ENCODE measurements around the gene SEMA3F.

SEMA3F gene

DNA sequence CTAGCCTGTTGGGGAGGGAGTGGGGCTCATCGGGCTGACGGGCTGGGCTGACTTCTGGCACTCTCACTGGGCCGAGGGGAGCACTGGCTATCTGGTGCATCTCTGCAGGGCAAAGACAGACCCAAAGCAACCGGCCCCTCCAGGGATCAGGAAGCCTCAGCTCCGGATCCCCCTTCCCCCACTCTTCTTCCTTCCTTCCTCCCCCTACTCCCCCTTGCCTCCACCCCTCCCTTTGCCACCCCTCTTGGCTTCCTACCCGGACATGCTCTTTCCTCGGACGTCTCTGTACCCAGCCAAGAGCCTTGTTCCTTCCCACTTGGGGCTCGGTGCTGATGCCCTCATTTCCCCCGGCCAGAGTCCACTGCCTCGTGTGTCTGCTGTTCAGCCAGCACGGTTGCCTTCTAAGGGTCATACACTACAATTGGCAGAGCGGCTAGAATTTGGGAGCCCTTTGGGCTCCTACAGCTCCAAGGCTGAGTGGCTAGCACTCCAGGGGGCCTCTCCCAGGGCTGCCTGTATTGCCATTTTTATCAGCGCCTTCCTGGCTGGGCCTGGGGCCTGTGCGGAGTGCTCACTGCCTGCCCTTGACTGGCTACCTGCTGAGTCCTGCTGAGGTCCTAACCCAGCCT is 10.9 kb downstream of the SEMA3F start:
- DNase-seq = peak; percentile 52

DNA sequence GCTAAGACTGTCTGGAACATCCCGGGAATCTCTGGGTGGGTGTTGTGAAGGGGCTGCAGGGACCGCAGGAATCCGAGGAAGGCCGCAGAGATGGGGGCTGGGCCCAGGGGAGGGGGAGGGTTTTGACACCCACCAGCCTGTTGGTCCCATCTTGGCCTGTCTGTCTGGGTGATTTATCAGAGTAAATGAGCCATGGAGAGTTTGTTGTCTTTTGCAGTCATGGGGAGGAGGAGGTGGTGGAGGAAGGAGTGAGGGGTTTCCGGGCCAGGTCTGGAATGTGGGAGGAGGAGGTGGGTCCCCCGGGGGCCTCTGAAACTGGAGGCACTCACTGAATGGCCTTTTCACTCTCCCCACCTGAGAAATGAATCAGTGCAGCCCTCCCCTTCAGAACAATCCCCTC is 11.5 kb downstream of the SEMA3F start:
- in situ Hi-C loops (cut with HindIII; ENCODE audit: low pct_ligation_motif_present, low pct_unique_long_range_greater_than_20kb, low sequenced_read_pairs) = no loop called here
- peak; percentile 78 for DNase-seq

More for the DNA sequence above, 10.9 kb downstream of the SEMA3F start:
- in situ Hi-C loops (cut with HindIII; ENCODE audit: low pct_ligation_motif_present, low pct_unique_long_range_greater_than_20kb, low sequenced_read_pairs) = no loop called here

DNA sequence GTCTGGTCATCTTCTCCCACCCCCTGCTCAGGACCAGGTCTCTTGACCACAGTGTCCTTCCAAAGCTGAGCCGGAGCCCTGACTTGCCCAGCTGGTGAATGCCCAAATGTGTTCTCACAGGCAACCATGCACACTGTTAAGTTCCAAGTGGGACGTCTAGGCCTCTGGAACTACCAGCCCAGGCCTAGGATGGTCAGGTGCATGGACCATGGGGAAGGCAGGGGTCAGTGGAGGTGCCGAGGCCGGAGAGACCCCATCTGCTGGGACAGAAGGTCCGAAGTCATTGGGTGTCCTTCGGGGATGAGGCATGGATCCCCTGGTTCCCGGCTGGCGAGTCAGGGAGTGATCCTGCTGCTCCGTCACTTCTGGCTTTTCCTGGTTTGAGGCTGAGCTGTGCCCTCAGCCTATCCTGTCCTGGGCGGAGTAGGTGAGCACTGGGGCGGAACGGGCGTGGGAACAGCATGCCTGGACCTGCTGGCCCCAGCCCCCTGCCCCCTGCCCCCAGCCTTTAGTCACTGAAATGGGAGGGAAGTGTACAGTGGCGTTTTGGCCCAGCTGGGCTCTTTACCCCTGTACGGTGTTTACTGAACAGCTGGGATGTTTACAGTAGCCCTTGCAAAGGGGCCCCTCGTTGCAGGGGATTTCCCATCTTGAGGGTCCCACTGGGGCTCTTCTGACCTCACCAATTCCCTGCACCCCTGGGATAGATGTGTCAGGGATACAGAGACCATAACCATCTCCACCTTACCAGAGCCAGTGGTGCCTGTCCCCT is 12.1 kb downstream of the SEMA3F start:
- peak; percentile 86 for DNase-seq
- in situ Hi-C loops (cut with HindIII; ENCODE audit: low pct_ligation_motif_present, low pct_unique_long_range_greater_than_20kb, low sequenced_read_pairs) = no loop called here

DNA sequence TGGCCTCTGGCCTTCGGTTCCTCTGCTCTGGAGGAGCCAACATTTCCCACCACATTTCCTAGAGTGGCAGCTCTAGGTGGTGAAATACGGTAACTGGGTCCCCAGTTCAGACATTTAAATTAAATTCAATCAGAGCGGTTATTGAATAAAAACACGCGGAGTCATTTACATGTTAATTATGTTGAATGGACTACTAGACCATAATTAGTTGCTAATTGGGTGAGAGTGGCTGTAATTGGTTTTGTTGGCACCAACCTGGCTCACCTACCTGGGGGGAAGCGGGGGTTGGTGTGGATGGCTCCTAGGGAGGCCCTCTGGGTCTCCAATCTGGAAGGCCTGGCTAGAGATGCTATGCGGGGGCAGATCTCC is 12.7 kb downstream of the SEMA3F start:
- in situ Hi-C loops (cut with HindIII; ENCODE audit: low pct_ligation_motif_present, low pct_unique_long_range_greater_than_20kb, low sequenced_read_pairs) = no loop called here
- no peak for DNase-seq

DNA sequence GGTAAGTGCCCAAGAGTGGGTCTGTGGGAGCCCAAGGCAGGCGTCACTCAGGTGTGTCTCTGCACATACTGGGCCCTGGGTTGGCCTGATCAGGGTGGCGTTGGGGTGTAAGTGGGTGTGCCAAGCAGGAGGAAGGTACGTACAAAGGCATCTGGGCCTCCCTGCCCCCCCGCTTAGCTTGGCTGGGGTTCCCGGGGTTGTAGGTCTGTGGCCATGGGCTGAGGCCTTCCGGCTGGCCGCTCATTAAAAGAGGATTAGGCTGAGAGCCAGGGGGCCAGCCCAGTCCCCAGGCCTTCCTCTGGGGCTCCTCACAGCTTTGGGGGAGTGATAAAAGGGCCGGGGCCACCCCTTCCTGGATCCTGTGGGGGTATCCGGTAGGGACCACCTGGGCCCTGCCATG is 13.3 kb downstream of the SEMA3F start:
- in situ Hi-C loops (cut with HindIII; ENCODE audit: low pct_ligation_motif_present, low pct_unique_long_range_greater_than_20kb, low sequenced_read_pairs) = no loop called here
- no peak for DNase-seq

DNA sequence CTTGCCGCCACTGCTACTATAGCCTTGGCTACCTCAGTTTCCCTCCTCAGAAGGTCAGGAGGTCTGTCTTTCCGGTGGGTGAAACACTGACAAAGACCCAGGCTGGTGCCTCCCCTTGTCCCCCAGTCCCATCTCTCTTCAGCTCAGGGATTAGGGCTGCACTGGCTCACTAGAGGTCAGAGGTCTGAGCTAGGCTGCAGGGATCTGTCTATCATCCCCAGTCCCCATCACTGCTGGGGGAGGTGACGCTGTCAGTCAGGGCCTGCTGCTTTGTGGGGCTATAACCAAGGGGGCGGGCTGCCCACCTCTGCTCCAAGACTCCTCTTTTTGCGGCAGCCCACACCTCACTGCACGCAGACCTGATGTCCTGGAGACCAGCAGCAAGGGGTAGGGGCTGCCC is 13.7 kb downstream of the SEMA3F start:
- in situ Hi-C loops (cut with HindIII; ENCODE audit: low pct_ligation_motif_present, low pct_unique_long_range_greater_than_20kb, low sequenced_read_pairs) = no loop called here
- no peak for DNase-seq

DNA sequence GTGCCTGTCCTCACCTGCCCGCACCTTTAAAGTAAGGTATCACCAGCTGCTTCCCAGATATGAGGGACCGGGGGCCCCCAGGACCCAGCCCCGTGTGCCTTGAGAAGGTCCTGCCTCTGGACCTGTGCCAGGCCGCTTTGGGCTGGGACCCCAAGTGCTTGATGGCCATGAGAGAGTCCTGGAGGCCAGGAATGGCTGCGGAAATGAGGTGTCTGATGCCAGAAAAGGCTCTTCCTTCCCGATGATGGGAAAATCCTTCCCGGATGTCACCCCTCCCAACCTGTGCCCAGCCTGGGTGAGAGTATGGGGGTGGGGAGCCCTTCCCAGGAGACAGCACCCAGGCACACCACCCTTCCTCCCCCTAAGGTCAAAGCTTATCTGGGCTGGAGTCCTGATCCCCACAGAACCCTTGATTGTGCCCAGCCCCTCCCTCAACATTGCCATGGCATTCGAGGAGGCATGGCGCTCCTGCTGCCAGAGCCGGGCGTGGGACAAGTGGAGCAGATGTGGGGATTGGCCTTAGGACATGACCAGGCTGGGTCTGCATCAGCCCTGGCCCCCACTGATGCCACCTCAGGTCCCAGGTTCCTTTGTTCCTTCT is 14.2 kb downstream of the SEMA3F start:
- in situ Hi-C loops (cut with HindIII; ENCODE audit: low pct_ligation_motif_present, low pct_unique_long_range_greater_than_20kb, low sequenced_read_pairs) = no loop called here
- DNase-seq = no peak

DNA sequence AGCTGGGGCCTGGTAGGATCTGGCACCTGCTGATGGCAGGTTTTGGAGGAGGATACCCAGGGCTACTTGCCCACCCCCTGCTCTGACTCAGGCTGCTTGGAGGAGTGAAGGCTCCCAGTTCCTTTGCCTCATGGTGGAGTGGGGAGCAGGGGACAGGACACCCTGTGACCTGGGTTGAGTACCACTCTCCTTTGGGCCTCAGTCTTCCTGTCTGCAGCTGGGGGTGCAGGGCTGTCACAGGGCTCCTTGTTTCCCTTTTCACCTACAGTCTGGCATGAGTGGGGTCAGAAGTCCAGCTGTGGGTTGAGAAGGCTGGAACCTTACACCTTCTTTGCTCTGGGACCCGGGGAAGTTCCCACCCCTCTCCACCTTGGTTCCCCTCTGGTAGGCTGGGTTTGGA is 14.7 kb downstream of the SEMA3F start:
- in situ Hi-C loops (cut with HindIII; ENCODE audit: low pct_ligation_motif_present, low pct_unique_long_range_greater_than_20kb, low sequenced_read_pairs) = no loop called here
- no peak for DNase-seq

DNA sequence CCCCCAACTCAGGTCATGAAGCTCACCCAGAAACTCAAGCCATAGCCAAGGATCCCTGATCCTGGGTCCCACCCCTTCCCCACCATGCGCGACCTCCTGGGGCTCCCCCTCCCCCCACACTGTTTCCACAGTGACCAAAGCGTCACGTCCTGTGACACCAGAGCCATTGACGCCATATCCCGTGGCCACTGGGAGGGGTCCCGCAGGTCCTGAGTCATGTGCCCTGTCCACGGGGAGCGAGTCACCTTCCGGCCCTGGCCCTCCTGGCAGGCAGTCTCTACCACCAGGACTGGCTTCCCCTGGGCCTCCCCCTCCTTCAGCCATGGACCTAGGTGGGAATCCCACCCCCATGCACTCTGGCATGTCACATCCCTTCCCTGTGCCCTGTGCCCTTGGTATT is 15.6 kb downstream of the SEMA3F start:
- in situ Hi-C loops (cut with HindIII; ENCODE audit: low pct_ligation_motif_present, low pct_unique_long_range_greater_than_20kb, low sequenced_read_pairs) = no loop called here
- peak; percentile 69 for DNase-seq

DNA sequence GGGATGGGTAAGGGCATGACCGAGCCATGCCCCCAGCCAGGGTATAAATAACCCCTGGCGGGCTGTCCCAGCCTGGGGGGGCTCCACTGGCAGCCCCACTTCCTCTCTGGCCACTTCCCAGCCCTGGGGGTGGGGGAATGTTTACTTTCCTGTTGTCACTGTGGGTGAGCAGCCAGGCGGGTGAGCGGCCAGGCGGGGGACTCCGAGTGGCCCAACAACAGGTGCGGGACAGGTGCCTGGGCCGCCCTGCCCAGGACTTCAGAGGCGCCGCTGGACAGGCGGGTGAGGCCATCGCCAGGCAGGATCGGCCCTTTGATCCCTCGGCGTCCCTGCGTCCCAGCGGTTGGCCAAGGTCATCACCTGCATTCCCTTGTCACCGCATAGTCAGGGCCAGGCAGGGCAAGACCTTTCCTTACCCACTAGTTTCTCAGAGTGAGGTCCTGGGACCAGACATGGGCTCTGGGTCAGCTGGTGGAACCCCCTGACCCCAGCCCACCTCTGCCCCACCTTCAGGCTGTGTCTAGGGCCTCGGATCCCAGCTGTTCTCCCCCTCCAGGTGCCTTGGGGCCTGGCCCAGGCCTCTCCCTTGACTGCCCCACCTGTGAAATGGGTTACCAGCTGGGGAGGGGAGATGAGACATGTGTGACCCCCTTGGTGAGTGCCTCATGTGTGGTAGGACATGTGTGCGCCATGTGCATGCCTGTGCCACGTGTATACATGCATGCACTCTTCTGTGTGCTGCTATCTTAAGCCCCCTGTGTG is 16.6 kb downstream of the SEMA3F start:
- in situ Hi-C loops (cut with HindIII; ENCODE audit: low pct_ligation_motif_present, low pct_unique_long_range_greater_than_20kb, low sequenced_read_pairs) = no loop called here

DNA sequence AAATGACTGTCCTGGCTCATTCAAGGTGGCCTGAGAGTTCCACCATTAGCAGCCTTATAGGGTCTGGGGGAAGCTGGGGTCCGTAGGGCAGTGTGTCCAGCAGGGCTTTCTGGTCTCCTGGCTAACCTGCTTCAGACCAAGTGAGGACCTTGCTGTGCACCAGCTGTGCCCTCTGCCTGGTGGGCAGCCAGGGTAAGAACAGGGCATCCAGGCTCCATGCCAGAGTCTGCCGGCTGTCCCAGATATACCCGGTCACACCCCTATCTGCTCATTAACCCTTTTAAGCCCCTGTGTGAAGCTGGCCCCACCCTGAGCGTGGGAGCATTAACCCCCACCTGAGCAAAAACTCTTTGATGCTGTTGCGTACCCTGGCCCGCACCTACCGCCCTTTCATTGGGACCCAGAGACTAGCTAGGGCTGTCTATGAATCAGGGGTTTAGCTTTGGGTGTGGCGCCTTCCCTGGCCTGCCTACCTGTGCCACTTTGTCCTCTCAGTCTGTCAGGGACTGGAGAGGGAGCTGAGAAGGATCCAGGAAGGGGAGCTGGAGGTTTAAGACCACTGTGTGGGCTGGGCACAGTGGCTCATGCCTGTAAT is 17.6 kb downstream of the SEMA3F start:
- in situ Hi-C loops (cut with HindIII; ENCODE audit: low pct_ligation_motif_present, low pct_unique_long_range_greater_than_20kb, low sequenced_read_pairs) = no loop called here
- no peak for DNase-seq

More for the DNA sequence above, 16.6 kb downstream of the SEMA3F start:
- no peak for DNase-seq

DNA sequence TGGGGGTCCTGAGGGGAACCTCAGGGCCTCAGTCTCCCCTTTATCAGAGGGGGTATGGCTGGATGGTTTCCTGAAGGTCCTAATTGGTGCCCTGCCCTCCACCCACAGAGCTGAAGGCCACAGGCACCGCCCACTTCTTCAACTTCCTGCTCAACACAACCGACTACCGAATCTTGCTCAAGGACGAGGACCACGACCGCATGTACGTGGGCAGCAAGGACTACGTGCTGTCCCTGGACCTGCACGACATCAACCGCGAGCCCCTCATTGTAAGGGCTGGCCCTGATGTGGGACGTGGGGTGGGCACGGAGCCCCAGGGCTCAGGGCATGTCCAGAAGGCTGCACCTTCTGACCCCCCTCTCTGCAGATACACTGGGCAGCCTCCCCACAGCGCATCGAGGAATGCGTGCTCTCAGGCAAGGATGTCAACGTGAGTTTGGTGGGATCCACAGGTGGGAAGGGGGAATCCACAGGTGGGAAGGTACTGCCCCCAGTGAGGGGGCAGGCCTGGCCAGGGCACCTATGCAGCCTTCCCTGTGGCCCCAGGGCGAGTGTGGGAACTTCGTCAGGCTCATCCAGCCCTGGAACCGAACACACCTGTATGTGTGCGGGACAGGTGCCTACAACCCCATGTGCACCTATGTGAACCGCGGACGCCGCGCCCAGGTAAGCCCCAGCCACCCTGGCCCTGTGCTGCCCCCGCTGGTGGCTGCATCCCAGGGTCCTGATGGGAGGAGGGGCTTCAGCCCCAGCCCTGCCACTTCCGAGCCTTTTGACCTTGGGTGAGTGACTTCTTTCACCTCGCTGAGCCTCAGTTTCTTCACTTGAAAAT is 18.8 kb downstream of the SEMA3F start:
- no peak for DNase-seq
- in situ Hi-C loops (cut with HindIII; ENCODE audit: low pct_ligation_motif_present, low pct_unique_long_range_greater_than_20kb, low sequenced_read_pairs) = no loop called here

DNA sequence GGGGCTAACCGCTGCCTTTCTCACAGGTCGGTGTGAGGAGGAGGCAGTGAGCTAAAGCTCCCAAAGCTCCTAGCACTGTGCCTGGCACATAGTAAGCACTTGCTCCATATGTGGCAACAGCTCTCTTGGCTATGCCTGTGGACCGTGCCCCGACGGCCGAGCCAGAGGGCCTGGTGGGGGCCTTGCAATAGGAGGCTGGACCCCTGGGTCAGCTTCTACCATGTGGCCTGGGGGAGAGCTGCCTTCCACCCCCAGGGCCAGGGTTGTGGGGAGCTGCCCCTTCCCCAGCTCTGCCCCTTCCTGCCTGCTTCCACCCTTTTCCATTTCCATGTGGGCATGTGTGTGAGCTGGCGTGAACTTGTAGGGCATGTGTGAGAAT is 19.4 kb downstream of the SEMA3F start:
- no peak for DNase-seq
- in situ Hi-C loops (cut with HindIII; ENCODE audit: low pct_ligation_motif_present, low pct_unique_long_range_greater_than_20kb, low sequenced_read_pairs) = no loop called here

DNA sequence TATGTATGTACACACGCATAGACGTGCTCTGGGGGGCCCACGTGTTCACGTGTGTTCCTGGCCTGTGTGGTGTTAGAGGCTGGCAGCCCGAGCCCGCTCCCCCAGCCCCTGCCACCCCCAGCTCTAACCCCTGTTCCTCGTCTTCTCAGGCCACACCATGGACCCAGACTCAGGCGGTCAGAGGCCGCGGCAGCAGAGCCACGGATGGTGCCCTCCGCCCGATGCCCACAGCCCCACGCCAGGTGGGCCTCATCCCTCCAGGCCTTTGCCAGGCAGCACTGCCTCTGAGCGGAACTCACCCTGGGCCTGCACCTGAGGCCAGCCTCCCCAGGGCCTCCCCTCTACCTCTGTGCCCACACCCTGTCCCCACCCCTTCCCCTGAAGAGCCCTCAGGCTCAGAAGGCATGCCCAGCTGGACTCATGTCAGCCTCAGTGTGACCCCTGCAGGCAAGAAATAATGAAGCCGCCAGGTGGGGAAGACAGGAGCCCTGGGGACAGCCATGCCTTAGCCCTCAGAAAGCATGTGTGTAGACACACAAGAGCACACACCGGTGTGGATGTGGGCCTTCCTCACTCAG is 19.9 kb downstream of the SEMA3F start:
- DNase-seq = peak; percentile 16
- in situ Hi-C loops (cut with HindIII; ENCODE audit: low pct_ligation_motif_present, low pct_unique_long_range_greater_than_20kb, low sequenced_read_pairs) = no loop called here

DNA sequence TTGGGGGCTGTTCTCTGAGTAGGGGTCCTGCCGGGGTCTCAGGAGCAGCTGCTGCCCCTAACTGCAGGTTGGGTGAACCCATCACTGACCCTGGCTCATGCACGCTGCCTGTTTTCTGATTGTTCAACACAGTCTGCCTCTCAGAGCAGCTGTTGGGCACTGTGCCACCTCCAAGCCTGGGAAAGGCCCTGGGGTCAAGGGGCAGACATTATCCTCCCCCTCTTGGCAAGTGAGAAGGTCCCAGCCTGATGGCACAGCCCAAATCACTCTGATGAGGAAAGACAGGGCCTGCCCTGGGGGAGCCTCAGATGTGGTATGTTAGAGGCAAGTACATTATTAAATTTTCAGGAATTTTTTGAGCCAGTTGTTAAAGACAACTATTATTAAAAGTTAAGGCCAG is 22.2 kb downstream of the SEMA3F start:
- in situ Hi-C loops (cut with HindIII; ENCODE audit: low pct_ligation_motif_present, low pct_unique_long_range_greater_than_20kb, low sequenced_read_pairs) = no loop called here
- DNase-seq = no peak

DNA sequence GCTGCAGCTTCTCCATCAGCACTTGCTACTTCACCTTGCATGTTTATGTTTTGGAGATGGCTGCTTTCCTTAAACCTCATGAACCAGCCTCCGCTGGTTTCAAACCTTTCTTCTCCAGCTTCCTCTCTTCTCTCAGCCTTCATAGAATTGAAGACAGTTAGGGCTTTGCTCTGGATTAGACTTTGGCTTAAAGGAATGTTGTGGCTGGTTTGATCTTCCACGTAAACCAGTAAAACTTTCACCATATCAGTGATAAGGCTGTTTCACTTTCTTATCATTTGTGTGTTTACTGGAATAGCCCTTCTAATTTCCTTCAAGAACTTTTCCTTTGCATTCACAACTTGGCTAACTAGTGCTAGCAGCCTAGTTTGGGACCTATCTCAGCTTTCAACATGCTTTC is 24.6 kb downstream of the SEMA3F start:
- in situ Hi-C loops (cut with HindIII; ENCODE audit: low pct_ligation_motif_present, low pct_unique_long_range_greater_than_20kb, low sequenced_read_pairs) = no loop called here

DNA sequence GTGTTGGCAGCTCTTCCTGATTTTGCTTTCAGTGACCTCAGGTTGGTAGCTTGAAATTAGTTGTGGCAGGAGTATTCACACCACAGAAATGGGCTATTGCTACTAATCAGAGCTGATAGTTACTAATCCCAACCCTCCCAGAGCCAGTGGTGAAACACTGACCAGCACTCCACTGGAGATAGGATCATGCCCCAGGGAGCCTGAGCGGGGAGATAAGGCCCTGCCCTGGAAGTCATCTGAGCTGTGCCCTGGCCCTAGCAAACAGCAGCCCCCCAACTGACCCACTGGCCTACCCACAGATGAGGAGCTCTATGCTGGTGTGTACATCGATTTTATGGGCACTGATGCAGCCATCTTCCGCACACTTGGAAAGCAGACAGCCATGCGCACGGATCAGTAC is 26.9 kb downstream of the SEMA3F start:
- no peak for DNase-seq
- in situ Hi-C loops (cut with HindIII; ENCODE audit: low pct_ligation_motif_present, low pct_unique_long_range_greater_than_20kb, low sequenced_read_pairs) = no loop called here

More for the DNA sequence above, 24.6 kb downstream of the SEMA3F start:
- no peak for DNase-seq
